ENCODE measurements around the gene TTC21B. TPM values are rescaled to one million over a fixed set of nuclear protein-coding genes. Genes with fewer than 3 reads are reported as not detected.

Gene TTC21B
- total RNA-seq, 1 donor from 2014 or later = 21.7 TPM

- ATAC-seq (no peak), DNase-seq (no peak)
- H3K9me3 ChIP-seq = no peaks in the 10 kb centered on the region
- intact Hi-C loops (cut with DNase I) = no loop called here
- no peak overlapping the region for H3K4me3 ChIP-seq
- no peaks in the 10 kb centered on the region for H3K27me3 ChIP-seq
- no peaks in the 10 kb centered on the region for H3K4me1 ChIP-seq
- TF ChIP-seq CTCF (IDR thresholded peaks at IDR 0.05) = no peak
- no peak overlapping the region for H3K27ac ChIP-seq
- peaks cover 52% of the 10 kb centered on the region for H3K36me3 ChIP-seq
Observed at GRCh38 chr2:165938237-165938636, 15.3 kb downstream of the TTC21B start.

- ATAC-seq (no peak), DNase-seq (no peak)
- Histone ChIP-seq H3K36me3 (peaks cover 67% of the 10 kb centered on the region), H3K9me3 (no peaks in the 10 kb centered on the region), H3K27me3 (no peaks in the 10 kb centered on the region), H3K27ac (no peak overlapping the region), H3K4me3 (no peak overlapping the region), H3K4me1 (no peaks in the 10 kb centered on the region)
- TF ChIP-seq CTCF (IDR thresholded peaks at IDR 0.05) = no peak
- intact Hi-C loops (cut with DNase I) = no loop called here
Observed at GRCh38 chr2:165933211-165933910, 20.2 kb downstream of the TTC21B start.

- ATAC-seq = no peak
- Histone ChIP-seq H3K9me3 (no peaks in the 10 kb centered on the region), H3K4me1 (no peaks in the 10 kb centered on the region), H3K27ac (no peak overlapping the region), H3K27me3 (no peaks in the 10 kb centered on the region), H3K4me3 (no peak overlapping the region), H3K36me3 (peaks cover 79% of the 10 kb centered on the region)
- intact Hi-C loops (cut with DNase I) = no loop called here
- no peak for DNase-seq
- no peak for TF ChIP-seq CTCF (IDR thresholded peaks at IDR 0.05)
Observed at GRCh38 chr2:165927774-165928173, 25.8 kb downstream of the TTC21B start.

- H3K36me3 ChIP-seq = peaks cover 78% of the 10 kb centered on the region
- ATAC-seq (no peak), DNase-seq (no peak)
- H3K4me1 ChIP-seq = no peaks in the 10 kb centered on the region
- no peaks in the 10 kb centered on the region for H3K27me3 ChIP-seq
- no peak for TF ChIP-seq CTCF (IDR thresholded peaks at IDR 0.05)
- no peak overlapping the region for H3K4me3 ChIP-seq
- no peaks in the 10 kb centered on the region for H3K9me3 ChIP-seq
- intact Hi-C loops (cut with DNase I) = no loop called here
- H3K27ac ChIP-seq = no peak overlapping the region
Observed at GRCh38 chr2:165927353-165927752, 26.2 kb downstream of the TTC21B start.

GRCh38 chr2:165924946-165925345, 28.6 kb downstream of the TTC21B start:
- ATAC-seq = no peak
- Histone ChIP-seq H3K36me3 (peaks cover 61% of the 10 kb centered on the region), H3K27ac (no peak overlapping the region), H3K27me3 (no peaks in the 10 kb centered on the region), H3K9me3 (no peaks in the 10 kb centered on the region), H3K4me1 (no peaks in the 10 kb centered on the region), H3K4me3 (no peak overlapping the region)
- no peak for TF ChIP-seq CTCF (IDR thresholded peaks at IDR 0.05)
- intact Hi-C loops (cut with DNase I) = no loop called here
- no peak for DNase-seq

- Histone ChIP-seq H3K9me3 (no peaks in the 10 kb centered on the region), H3K4me3 (no peak overlapping the region), H3K4me1 (no peaks in the 10 kb centered on the region), H3K27me3 (no peaks in the 10 kb centered on the region), H3K36me3 (peaks cover 66% of the 10 kb centered on the region), H3K27ac (no peak overlapping the region)
- ATAC-seq (no peak), DNase-seq (no peak)
- no peak for TF ChIP-seq CTCF (IDR thresholded peaks at IDR 0.05)
- intact Hi-C loops (cut with DNase I) = no loop called here
Observed at GRCh38 chr2:165920748-165921147, 32.8 kb downstream of the TTC21B start.
